Nephron (organoid): Measurements from ENCODE around the gene TRAK1.
A peak's percentile ranks its signal among the peaks of the same experiment; 100 is the strongest.

Experiments
- H3K27ac Mint-ChIP-seq, 3 experiments: 2 replicates each; pipeline ENCODE4 v1.8.0; 2020; ENCODE audit warnings: mixed read lengths in 3 of 3, mild to moderate bottlenecking in 2 of 3, moderate library complexity in 1 of 3
- H3K27me3 Mint-ChIP-seq: 2 replicates; pipeline ENCODE4 v1.8.0; 2021; ENCODE audit warnings: low read depth, mild to moderate bottlenecking, moderate library complexity, mixed read lengths
- H3K36me3 Mint-ChIP-seq: 2 replicates; pipeline ENCODE4 v1.8.0; 2020; ENCODE audit warnings: low read depth, mixed read lengths
- H3K4me1 Mint-ChIP-seq: 2 replicates; pipeline ENCODE4 v1.8.0; 2020; ENCODE audit warnings: mixed read lengths
- H3K4me3 Mint-ChIP-seq, 3 experiments: 2 replicates each; pipeline ENCODE4 v1.8.0; 2020; ENCODE audit warnings: mild to moderate bottlenecking in 3 of 3, mixed read lengths in 3 of 3, moderate library complexity in 2 of 3
- H3K9me3 Mint-ChIP-seq: 2 replicates; pipeline ENCODE4 v1.8.0; 2020; ENCODE audit warnings: mixed read lengths
- TF ChIP-seq, protein P1 (sequence below), 3 experiments: fragments of 200-600 bp; sonication (generic); IDR thresholded peaks; one replicate each; pipeline ENCODE4 v1.5.0; 2021; ENCODE audit warnings: antibody characterized with exemption in 3 of 3; ENCODE audit not compliant: unreplicated experiment in 3 of 3

Gene TRAK1

DNA sequence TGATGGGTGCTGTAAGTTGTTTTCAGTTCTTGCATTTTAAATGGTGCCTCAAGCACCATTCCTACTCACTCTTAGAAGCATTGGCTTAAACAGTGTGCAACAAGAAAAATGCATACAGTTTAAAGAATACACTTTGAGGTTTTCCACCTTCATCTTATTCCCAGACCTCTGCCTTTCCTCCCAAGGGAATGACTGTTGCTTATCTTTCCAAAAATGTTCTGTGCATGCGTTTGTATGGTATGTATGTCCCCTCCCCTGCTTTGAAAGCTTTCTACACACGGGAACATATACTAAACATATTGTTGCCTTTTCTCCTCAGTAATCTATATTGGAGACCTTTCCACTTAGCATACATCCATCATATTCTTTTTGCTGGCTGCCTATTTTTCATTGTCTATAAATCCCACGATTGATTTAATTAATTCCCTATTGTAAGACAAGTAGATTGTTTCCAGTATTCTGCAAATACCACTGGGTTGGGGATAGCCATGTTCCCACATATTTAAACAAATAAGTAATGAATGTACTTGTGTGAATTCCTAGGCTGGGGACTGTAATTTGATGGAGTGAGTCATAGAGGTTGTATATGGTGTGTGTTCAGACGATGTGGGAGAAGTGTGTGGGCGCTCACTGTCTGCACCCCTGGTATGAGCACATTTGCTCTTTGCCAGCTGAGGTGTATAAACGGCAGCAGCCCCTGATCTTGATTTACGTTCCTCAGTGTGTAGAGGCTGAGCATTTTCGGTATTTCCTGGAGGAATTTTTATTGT is 5.8 kb downstream of the TRAK1 start:
- H3K36me3 Mint-ChIP-seq: peaks cover 8% of the 10 kb centered on the region
- TF ChIP-seq, protein P1, sequence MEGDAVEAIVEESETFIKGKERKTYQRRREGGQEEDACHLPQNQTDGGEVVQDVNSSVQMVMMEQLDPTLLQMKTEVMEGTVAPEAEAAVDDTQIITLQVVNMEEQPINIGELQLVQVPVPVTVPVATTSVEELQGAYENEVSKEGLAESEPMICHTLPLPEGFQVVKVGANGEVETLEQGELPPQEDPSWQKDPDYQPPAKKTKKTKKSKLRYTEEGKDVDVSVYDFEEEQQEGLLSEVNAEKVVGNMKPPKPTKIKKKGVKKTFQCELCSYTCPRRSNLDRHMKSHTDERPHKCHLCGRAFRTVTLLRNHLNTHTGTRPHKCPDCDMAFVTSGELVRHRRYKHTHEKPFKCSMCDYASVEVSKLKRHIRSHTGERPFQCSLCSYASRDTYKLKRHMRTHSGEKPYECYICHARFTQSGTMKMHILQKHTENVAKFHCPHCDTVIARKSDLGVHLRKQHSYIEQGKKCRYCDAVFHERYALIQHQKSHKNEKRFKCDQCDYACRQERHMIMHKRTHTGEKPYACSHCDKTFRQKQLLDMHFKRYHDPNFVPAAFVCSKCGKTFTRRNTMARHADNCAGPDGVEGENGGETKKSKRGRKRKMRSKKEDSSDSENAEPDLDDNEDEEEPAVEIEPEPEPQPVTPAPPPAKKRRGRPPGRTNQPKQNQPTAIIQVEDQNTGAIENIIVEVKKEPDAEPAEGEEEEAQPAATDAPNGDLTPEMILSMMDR (IDR thresholded peaks at IDR 0.05; ENCODE audit: unreplicated experiment in 3 of 3): no peak
- peaks cover 2% of the 10 kb centered on the region for H3K9me3 Mint-ChIP-seq
- H3K4me3 Mint-ChIP-seq: no peak overlapping the region
- H3K4me1 Mint-ChIP-seq: peaks cover 45% of the 10 kb centered on the region
- H3K27me3 Mint-ChIP-seq: no peaks in the 10 kb centered on the region
- peak overlapping the region in 1 of 3 experiments; percentile 53 for H3K27ac Mint-ChIP-seq

- Mint-ChIP-seq H3K4me1 (peaks cover 41% of the 10 kb centered on the region), H3K27me3 (no peaks in the 10 kb centered on the region), H3K36me3 (peaks cover 5% of the 10 kb centered on the region), H3K27ac (peak overlapping the region; percentile 28 to 73 (median 50)), H3K9me3 (no peaks in the 10 kb centered on the region), H3K4me3 (no peak overlapping the region)
- TF ChIP-seq, protein P1 (IDR thresholded peaks at IDR 0.05; ENCODE audit: unreplicated experiment in 3 of 3): no peak
Observed at GRCh38 chr3:42097566-42097946, 6.4 kb downstream of the TRAK1 start.

- no peaks in the 10 kb centered on the region for H3K27me3 Mint-ChIP-seq
- H3K9me3 Mint-ChIP-seq: peaks cover 2% of the 10 kb centered on the region
Observed at GRCh38 chr3:42098171-42098570, 7.0 kb downstream of the TRAK1 start.

DNA sequence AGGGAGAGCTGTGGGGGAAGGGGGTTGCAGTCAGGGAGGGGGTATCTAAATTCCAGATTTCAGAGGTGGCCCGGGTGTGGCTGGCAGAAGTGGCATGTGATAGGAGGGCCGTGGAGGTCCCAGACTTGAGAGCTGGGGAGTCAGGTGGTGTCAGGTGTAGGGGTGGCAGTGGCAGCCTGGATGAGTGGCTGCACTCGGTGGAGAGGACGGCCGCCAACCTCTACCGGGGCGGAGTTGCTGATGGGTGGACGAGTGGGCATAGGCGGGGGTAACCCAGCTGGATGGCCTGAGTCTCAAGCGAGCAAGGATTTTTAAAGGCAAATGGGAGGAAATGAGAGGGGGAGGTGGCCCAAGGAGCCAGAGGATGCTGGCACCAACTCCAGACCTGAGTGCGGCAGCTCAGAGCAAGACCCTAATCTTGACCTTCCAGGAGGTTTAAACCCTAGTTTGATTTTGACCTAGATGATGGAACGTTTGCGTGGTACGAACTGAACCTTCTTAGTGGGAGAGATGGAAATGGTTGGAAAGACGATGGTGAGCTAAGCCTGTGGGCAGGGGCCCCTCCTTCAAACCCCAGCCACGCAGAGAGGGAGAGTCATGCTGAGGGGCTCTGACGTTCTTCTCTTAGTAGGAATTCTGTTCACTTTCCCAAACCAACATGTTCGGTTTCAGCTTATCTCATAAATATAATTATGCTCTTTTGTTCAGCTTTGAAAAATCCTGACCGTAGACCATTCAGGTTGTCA is 8.0 kb downstream of the TRAK1 start:
- TF ChIP-seq, protein P1 (IDR thresholded peaks at IDR 0.05; ENCODE audit: unreplicated experiment in 3 of 3): no peak
- no peak overlapping the region for H3K4me3 Mint-ChIP-seq
- peaks cover 2% of the 10 kb centered on the region for H3K9me3 Mint-ChIP-seq
- peaks cover 19% of the 10 kb centered on the region for H3K36me3 Mint-ChIP-seq
- H3K27ac Mint-ChIP-seq: peak overlapping the region; percentile 23 to 50 (median 24)
- H3K27me3 Mint-ChIP-seq: no peaks in the 10 kb centered on the region
- peaks cover 38% of the 10 kb centered on the region for H3K4me1 Mint-ChIP-seq

More at GRCh38 chr3:42098171-42098570, 7.0 kb downstream of the TRAK1 start:
- Mint-ChIP-seq H3K4me1 (peaks cover 40% of the 10 kb centered on the region), H3K4me3 (no peak overlapping the region), H3K27ac (peak overlapping the region; percentile 37 to 71 (median 50)), H3K36me3 (peaks cover 9% of the 10 kb centered on the region)
- TF ChIP-seq, protein P1 (IDR thresholded peaks at IDR 0.05; ENCODE audit: unreplicated experiment in 3 of 3): no peak

GRCh38 chr3:42101048-42101447 is 9.9 kb downstream of the TRAK1 start:
- Mint-ChIP-seq H3K4me1 (peaks cover 38% of the 10 kb centered on the region), H3K4me3 (no peak overlapping the region), H3K27me3 (no peaks in the 10 kb centered on the region), H3K27ac (no peak overlapping the region), H3K9me3 (peaks cover 8% of the 10 kb centered on the region), H3K36me3 (peaks cover 29% of the 10 kb centered on the region)
- TF ChIP-seq, protein P1 (IDR thresholded peaks at IDR 0.05; ENCODE audit: unreplicated experiment in 3 of 3): no peak
